ENCODE measurements around the gene CNGA3.

Gene CNGA3

DNA sequence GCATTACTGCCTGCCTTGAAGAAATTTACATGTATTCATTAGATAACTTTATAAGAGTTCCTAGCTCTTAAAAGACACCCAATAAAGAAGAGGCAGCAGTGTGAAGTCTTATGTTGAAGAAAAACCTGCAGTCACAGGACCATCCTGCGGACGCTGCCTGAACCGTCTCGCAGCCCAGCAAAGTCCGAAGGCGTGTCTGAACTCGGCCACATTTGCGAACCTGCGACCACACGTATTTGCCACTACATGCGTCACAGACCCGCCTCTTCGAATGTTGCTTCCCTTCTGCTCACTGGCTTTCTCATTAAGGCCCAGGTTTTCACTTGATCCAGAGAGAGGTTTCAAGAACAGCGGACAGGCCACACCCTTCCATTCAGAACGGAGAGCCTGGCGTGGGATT, 41.2 kb downstream of the CNGA3 start:
- TF ChIP-seq, protein P1, sequence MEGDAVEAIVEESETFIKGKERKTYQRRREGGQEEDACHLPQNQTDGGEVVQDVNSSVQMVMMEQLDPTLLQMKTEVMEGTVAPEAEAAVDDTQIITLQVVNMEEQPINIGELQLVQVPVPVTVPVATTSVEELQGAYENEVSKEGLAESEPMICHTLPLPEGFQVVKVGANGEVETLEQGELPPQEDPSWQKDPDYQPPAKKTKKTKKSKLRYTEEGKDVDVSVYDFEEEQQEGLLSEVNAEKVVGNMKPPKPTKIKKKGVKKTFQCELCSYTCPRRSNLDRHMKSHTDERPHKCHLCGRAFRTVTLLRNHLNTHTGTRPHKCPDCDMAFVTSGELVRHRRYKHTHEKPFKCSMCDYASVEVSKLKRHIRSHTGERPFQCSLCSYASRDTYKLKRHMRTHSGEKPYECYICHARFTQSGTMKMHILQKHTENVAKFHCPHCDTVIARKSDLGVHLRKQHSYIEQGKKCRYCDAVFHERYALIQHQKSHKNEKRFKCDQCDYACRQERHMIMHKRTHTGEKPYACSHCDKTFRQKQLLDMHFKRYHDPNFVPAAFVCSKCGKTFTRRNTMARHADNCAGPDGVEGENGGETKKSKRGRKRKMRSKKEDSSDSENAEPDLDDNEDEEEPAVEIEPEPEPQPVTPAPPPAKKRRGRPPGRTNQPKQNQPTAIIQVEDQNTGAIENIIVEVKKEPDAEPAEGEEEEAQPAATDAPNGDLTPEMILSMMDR (IDR thresholded peaks at IDR 0.05) = no peak

DNA sequence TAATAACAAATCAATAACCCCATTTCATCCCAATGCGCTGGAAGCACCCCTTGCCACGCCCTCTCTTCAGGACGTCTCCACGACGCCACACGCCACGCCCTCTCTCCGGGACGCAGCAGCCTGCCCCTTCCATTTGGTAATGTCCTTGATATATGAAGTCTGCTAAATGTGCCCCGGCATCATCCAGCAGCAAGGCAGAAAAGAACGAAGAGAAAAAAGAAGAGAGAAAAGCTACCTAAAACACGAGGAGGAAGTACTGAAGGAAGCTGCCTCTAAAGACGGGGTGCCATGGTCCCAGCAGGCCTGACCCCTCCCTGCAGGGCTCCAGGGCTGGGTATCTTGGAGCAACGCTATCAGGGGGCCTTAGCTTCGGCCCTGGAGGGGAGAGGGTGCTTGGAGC, 41.8 kb downstream of the CNGA3 start:
- TF ChIP-seq, protein P1 (IDR thresholded peaks at IDR 0.05) = no peak

DNA sequence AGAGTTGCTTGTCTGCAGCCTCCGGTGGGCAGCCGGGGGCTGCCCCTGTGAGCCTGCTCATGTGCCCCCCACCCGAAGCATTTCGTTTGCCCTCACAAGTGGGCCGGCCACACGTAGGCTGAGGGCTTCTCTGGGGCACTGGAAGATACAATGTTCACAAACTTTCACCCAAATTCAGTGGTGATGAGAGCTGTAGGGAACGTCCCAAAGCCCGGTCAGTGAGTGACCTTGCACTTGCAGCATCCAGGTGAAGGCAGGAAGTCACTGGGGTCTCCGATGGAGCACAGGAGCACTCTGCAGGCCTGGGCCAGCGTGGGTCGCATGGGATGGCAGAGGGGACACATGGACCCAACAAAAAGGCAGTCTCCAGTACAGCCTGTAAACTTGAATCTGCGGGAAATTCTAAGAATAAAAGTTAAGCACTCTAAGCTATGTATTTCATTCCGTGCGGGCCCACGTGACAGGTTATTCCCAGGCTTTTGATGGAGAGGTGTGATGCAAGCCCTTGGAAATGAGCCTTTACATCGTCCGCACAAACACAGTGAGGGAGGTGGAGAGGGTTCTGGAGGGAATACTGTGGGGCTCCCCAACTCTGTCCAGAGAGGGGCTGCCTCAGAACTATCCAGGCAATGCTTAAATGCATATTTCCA, 42.5 kb downstream of the CNGA3 start:
- TF ChIP-seq, protein P1 (IDR thresholded peaks at IDR 0.05) = no peak

DNA sequence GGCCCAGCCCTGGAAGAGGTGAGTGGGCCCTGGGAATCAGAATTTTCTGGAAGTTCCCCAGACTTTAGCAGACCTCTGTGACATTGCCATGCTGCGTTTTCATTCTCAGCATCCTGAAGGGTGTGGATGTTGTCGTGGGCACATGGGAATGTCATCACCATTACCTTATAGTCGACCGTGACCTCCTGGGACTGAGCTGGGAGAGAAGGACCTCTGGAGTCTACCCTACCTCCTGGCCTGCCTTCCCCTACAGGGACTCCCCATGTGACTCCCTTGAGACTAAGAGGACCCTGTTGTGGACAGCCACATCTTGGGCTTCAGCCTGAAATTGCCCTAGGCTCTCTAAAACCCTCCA, 43.0 kb downstream of the CNGA3 start:
- TF ChIP-seq, protein P1 (IDR thresholded peaks at IDR 0.05) = no peak

DNA sequence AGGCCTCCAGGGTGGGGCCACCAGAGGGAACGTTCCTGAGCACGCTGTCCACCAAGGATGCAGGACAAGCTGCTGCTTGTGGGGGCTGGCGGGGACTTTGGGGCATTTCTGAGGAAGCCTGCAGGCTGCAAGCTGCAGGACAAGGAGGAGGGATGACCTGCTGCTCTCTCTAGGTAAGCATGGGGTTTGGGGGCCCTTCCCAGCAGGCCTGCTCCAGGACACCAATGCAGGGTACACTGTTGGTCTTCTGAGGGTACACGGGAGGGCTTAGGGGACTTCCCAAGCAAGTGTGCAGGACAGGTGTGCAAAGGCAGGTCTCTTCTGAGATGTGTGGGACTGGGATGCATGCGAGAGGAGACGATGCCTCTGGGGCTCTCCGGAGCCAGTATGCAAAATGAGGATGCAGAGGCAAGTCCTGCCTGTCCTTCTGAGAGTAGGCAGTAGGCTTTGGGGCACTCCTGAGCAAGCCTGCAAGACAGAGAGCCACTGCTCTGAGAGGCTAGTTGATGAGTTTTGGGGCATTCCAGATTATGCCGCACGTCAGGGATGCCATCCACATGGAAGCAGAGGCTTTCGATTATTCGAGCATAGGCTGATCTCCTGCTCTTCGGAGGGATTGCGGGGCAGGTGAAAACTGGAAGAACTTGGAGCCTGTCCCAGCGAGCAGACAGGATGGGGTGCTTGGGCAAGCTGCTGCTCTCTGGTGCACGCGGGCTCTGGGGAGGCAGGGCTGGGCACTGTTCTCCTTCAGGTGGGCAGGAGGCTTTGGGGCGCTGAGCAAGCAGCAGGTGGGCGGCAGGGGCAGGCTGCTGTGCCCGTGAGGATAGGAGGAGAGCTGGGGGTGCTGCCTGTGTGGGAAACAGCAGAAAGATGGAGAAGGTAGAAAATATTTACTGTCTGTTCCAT, 44.6 kb downstream of the CNGA3 start:
- TF ChIP-seq, protein P1 (IDR thresholded peaks at IDR 0.05) = no peak

DNA sequence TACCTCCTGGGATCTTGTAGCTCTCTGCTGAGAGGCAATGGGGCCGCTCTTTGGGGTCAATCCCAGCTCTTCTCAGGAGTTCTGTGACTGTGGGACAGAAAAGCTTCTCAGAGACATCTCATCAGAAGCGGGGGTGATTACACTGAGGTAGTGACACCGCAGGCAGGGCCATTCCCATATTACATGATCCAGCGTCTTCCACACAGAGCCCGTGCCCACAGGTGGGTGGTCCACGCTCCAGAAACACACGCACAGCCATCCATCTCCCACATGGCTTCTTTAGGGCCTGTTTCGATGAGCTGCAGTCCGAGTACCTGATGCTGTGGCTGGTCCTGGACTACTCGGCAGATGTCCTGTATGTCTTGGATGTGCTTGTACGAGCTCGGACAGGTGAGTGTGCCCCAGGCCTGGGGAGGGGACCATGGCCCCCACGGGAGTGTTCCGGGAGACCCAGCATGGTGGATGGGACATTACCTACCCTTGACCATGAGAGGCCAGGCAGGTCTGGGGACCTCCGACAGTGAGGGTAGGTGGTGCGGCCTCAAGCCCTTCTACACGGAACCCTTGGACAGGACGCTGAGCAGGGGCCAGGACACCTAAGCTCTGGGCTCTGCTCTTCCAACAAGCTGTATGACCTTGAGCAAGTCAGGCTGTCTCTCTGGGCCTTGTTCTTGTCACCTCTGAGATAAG, 45.5 kb downstream of the CNGA3 start:
- TF ChIP-seq, protein P1 (IDR thresholded peaks at IDR 0.05) = no peak

DNA sequence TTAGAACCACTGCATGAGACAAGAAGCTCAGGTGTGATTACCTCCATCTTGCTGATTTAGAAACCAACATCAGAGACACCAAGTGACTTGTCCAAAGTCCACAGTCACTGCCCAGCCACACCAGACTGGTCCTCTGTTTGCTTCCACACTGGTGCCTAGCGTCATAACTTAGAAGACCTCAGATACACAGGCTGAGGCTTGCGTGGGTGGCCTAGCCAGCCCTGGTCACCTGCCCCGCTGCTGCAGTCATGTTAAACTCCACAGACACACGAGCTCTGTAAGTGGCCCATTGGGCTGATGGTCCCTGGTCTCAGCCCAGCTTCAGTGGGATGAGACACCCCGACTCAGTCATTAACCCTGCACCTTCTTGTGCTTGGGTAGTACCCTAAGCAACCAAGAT, 47.1 kb downstream of the CNGA3 start:
- TF ChIP-seq, protein P1 (IDR thresholded peaks at IDR 0.05) = no peak

Measured in LNCAP (cell line).